GM12878 (cell line): ENCODE data around the gene HIC1. TPM values are rescaled to one million over a fixed set of nuclear protein-coding genes. Genes with fewer than 3 reads are reported as not detected.

Experiments used
- ATAC-seq: fragments of 200-7000 bp; cut with Tn5 transposase; 3 replicates; pipeline ENCODE4 v1.9.1; 2020; ENCODE audit warnings: mild to moderate bottlenecking, moderate library complexity
- BruUV-seq: library from RNA; stranded (reverse); fragments of 400-500 nt; replicated peaks from 2 replicates; lab custom pipeline; 2021; lab: Mats Ljungman, UMichigan
- CTCF ChIA-PET: fragments of 300-600 bp; sonication (Branson Sonifier 250); formaldehyde crosslinking; extraction: SDS; loops from one replicate; lab custom pipeline; 2021; ENCODE audit warnings: inconsistent platforms; lab: Yijun Ruan, JAX
- POLR2A ChIA-PET: fragments of 350-600 bp; formaldehyde crosslinking; extraction: SDS; loops from one replicate; lab custom pipeline; 2021; ENCODE audit warnings: inconsistent platforms; lab: Charles Lee
- RAD21 ChIA-PET: fragments of 300-600 bp; sonication (Branson Sonifier 250); formaldehyde crosslinking; loops from one replicate; lab custom pipeline; 2023; ENCODE audit warnings: antibody characterized with exemption; ENCODE audit not compliant: unreplicated experiment; lab: Charles Lee
- SMC1A ChIA-PET: fragments of 300-600 bp; sonication (Branson Sonifier 250); formaldehyde crosslinking; loops from one replicate; lab custom pipeline; 2023; ENCODE audit not compliant: unreplicated experiment, uncharacterized antibody; lab: Charles Lee
- DNase-seq: peaks from one replicate; pipeline ENCODE4 v3.0.0-alpha.2; 2011; ENCODE audit warnings: low read depth, low spot score
- FAIRE-seq: peaks from 3 replicates; lab custom pipeline; 2011; peaks lifted over from hg19 to GRCh38; lab: Jason Lieb, UNC
- H2AFZ ChIP-seq: 2 replicates; pipeline ENCODE4 v1.6.0; 2011; ENCODE audit warnings: low read depth, low read length, control low read depth; ENCODE audit not compliant: control insufficient read depth
- H3K27ac ChIP-seq: 2 replicates; pipeline ENCODE4 v1.5.1; 2011; ENCODE audit warnings: control low read depth; ENCODE audit not compliant: control insufficient read depth, insufficient read depth
- H3K27me3 ChIP-seq, 2 experiments: replicated peaks in 1 of 2; 2 replicates each; pipeline versions ENCODE4 v1.6.0 to v1.6.1; 2011; ENCODE audit warnings: low read length in 1 of 2; ENCODE audit not compliant: control insufficient read depth in 2 of 2, insufficient read depth in 2 of 2
- H3K36me3 ChIP-seq, 2 experiments: 2 replicates each; pipeline ENCODE4 v1.5.1; 2011; ENCODE audit warnings: low read length in 1 of 2; ENCODE audit not compliant: control insufficient read depth in 2 of 2, insufficient read depth in 2 of 2
- H3K4me1 ChIP-seq: 2 replicates; pipeline ENCODE4 v1.6.1; 2011; ENCODE audit warnings: mild to moderate bottlenecking, low read length, moderate library complexity, mixed read lengths; ENCODE audit not compliant: control insufficient read depth, insufficient read depth
- H3K4me2 ChIP-seq: 2 replicates; pipeline ENCODE4 v1.6.0; 2011; ENCODE audit warnings: control low read depth; ENCODE audit not compliant: control insufficient read depth, insufficient read depth
- H3K4me3 ChIP-seq: fragments of 200-600 bp; sonication (generic); 2 replicates; pipeline ENCODE4 v1.5.1; 2016
- H3K79me2 ChIP-seq: 2 replicates; pipeline ENCODE4 v1.6.0; 2011; ENCODE audit warnings: low read length; ENCODE audit not compliant: control insufficient read depth, insufficient read depth
- H3K9ac ChIP-seq: 2 replicates; pipeline ENCODE4 v1.8.0; 2011; ENCODE audit warnings: low read length, control low read depth, mixed read lengths; ENCODE audit not compliant: control insufficient read depth, insufficient read depth
- H3K9me3 ChIP-seq: replicated peaks from 3 replicates; pipeline ENCODE4 v1.5.1; 2011; ENCODE audit warnings: mild to moderate bottlenecking, low read length; ENCODE audit not compliant: control insufficient read depth, insufficient read depth
- H4K20me1 ChIP-seq: 2 replicates; pipeline ENCODE4 v1.6.0; 2011; ENCODE audit not compliant: control insufficient read depth, insufficient read depth
- BACH1 ChIP-seq: fragments of 450-650 bp; IDR thresholded peaks from 2 replicates; pipeline ENCODE4 v1.6.1; 2017; ENCODE audit warnings: mild to moderate bottlenecking, borderline replicate concordance
- CBFB ChIP-seq: IDR thresholded peaks from 2 replicates; pipeline ENCODE4 v1.6.1; 2016; ENCODE audit warnings: antibody characterized with exemption, low read depth
- ESRRA ChIP-seq: IDR thresholded peaks from 2 replicates; pipeline ENCODE4 v1.6.1; 2012; ENCODE audit warnings: mild to moderate bottlenecking, low read length, improper control_type of control experiment
- ETV6 ChIP-seq, 2 experiments: fragments of 450-650 bp in 1 of 2; IDR thresholded peaks in 1 of 2; conservative IDR thresholded peaks in 1 of 2; 2 replicates each; pipeline ENCODE4 v1.6.1; 2014; ENCODE audit warnings: antibody characterized with exemption in 1 of 2, borderline replicate concordance in 1 of 2, low read depth in 1 of 2, mild to moderate bottlenecking in 1 of 2, moderate library complexity in 1 of 2
- HDGF ChIP-seq: fragments of 450-650 bp; IDR thresholded peaks from 2 replicates; pipeline ENCODE4 v1.6.1; 2016; ENCODE audit warnings: antibody characterized with exemption
- IKZF1 ChIP-seq: fragments of 450-650 bp; conservative IDR thresholded peaks from 2 replicates; pipeline ENCODE4 v1.6.1; 2017; ENCODE audit warnings: antibody characterized with exemption, mild to moderate bottlenecking
- KLF5 ChIP-seq: fragments of 450-650 bp; IDR thresholded peaks from 2 replicates; pipeline ENCODE4 v1.6.1; 2014; ENCODE audit warnings: mild to moderate bottlenecking; ENCODE audit not compliant: partially characterized antibody
- POLR2AphosphoS2 ChIP-seq: IDR thresholded peaks from 2 replicates; pipeline ENCODE4 v1.6.1; 2011; ENCODE audit warnings: low read depth, mild to moderate bottlenecking, low read length, improper control_type of control experiment, moderate library complexity
- POLR2AphosphoS5 ChIP-seq: IDR thresholded peaks from 2 replicates; pipeline ENCODE4 v1.6.1; 2011; ENCODE audit warnings: mild to moderate bottlenecking, low read length, inconsistent platforms
- POU2F2 ChIP-seq: IDR thresholded peaks from 3 replicates; pipeline ENCODE4 v1.6.1; 2011; ENCODE audit warnings: low read depth, mild to moderate bottlenecking, low read length, borderline replicate concordance
- SMAD5 ChIP-seq: IDR thresholded peaks from 2 replicates; pipeline ENCODE4 v1.6.1; 2016; ENCODE audit warnings: antibody characterized with exemption, low read depth
- SMC3 ChIP-seq: IDR thresholded peaks from 2 replicates; pipeline ENCODE4 v1.6.1; 2011; ENCODE audit warnings: low read length, improper control_type of control experiment, borderline replicate concordance
- TCF3 ChIP-seq: IDR thresholded peaks from 2 replicates; pipeline ENCODE4 v1.6.1; 2012; ENCODE audit warnings: low read depth, mild to moderate bottlenecking, low read length, borderline replicate concordance; ENCODE audit not compliant: insufficient read depth
- WGBS: methylation state at CpG from one replicate; pipeline ENCODE4 v1.1.6; 2016; ENCODE audit warnings: low lambda C conversion rate; ENCODE audit not compliant: insufficient replicate concordance, insufficient coverage; ENCODE audit errors: missing lambda C conversion rate; 5-methylcytosine and 5-hydroxymethylcytosine counted together
- in situ Hi-C: fragments of 300-500 bp; cut with MboI; formaldehyde crosslinking; loops from 9 replicates; pipeline ENCODE4 v1.14.3; 2018; ENCODE audit warnings: mixed read lengths
- intact Hi-C: fragments of 100-400 bp; cut with micrococcal nuclease; formaldehyde crosslinking; loops from one replicate; pipeline ENCODE4 v1.14.2; 2022; ENCODE audit not compliant: unreplicated experiment
- polyA plus RNA-seq, 11 experiments: library from polyadenylated mRNA; depleted of rRNA in 4 of 11; unstranded in 6 of 11; stranded (reverse) in 5 of 11; fragments of >200 nt; fragmentation: Nextera tagmentation in 4 of 11; fragmentation: Illumina TruSeq in 1 of 11; extraction: Ambion mirVana in 4 of 11; extraction: Trizol in 1 of 11; gene quantifications; 1 replicate in 1 of 11; 2 replicates in 10 of 11; pipeline versions ENCODE4 v1.2.1 to v1.2.3, GENCODE V29; 2011 to 2016; ENCODE audit warnings: inconsistent platforms in 2 of 11, missing spikeins in 2 of 11, low read depth in 1 of 11
- total RNA-seq, 4 experiments: library from RNA; depleted of rRNA in 3 of 4; stranded (reverse); fragments of >200 nt in 3 of 4; fragmentation: Illumina TruSeq in 1 of 4; extraction: Trizol in 1 of 4; gene quantifications; 2 replicates each; pipeline versions ENCODE4 v1.2.1 to v1.2.3, GENCODE V29; 2013 to 2021
- TF ChIP-seq, protein P1 (sequence below): IDR thresholded peaks from 2 replicates; pipeline ENCODE4 v1.6.1; 2011; ENCODE audit warnings: borderline replicate concordance, low read depth, mild to moderate bottlenecking, moderate library complexity, low read length; ENCODE audit not compliant: insufficient read depth, poor library complexity, severe bottlenecking

The HIC1 gene
- total and polyA plus RNA-seq, 10 of the 15 experiments (the other 5 are each of a cell fraction or from before 2014, with no cell fraction given), result 0.11 to 61.1 (median 4.9) TPM

DNA sequence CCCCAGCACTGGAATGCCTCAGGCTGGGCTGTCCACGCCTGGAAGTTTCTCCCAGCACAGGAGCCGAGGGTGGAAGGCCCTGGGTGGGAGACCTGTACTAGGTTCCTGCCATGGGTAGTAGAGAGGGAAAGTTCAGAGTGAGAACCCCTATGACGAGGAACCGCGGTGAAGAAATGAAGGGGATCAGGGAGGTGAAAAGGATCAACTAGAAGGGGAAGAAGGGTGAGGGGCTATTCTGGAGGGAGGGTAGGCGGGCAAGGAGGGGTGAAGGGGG lies 5.4 kb downstream of the HIC1 start (continued):
- TF ChIP-seq KLF5, result no peak
- no peak for TF ChIP-seq ESRRA

DNA sequence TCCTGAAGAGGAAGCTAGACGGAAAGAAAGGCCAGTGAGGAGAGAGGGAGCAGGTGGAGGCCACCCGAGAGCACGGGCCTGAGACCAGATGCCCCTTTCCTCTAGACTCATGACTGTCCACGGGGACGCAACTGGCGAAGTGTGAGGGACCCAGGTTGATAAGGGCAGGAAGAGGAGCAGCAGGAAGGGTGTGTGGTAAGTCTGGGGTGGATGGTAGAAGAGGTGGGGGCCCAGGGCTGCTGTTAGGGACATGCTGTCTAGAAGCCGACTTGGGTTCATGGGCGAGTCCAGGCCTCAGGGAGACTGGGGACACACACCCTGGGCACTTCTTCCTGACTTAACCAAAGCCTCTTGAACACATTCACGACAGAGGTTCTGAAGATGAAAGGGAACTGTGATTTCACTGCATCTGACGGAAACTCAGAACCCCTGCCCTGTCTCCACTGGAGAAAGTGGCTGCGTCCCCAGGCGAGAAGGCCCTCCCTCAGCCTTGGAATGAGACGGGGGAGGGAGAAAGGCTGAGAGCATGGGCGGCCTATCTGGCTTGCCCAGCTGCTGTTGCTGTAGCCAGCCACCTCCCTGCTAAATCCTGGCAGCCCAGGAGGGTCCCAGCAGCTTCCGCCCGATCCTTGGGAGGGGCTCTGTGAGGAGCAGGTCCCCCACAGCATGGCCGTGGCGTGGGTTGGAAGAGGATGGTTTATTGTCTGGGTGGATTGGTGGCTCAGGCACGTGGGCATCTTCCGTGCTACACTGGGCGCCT lies 6.0 kb downstream of the HIC1 start:
- no peak for FAIRE-seq
- SMC1A ChIA-PET, result interaction anchor here (1.4 to 8.6 kb wide), 4 partner anchors 9 to 184 kb away, joined by 3 to 141 read pairs (median 21); no protein-coding TSS in a partner anchor
- 92% methylated on average over 19 of the region's 21 CpGs for WGBS
- Histone ChIP-seq H3K9ac (no peak overlapping the region), H3K27me3 (no peaks in the 10 kb centered on the region), H3K9me3 (no peaks in the 10 kb centered on the region; the same call in 2 of the 3 replicates), H3K27ac (no peak overlapping the region), H3K4me2 (no peak overlapping the region), H3K4me3 (no peak overlapping the region), H3K79me2 (peaks cover 44% of the 10 kb centered on the region), H4K20me1 (no peaks in the 10 kb centered on the region), H2AFZ (no peak overlapping the region), H3K36me3 (peaks cover 20 to 27% of the 10 kb centered on the region in 2 experiments), H3K4me1 (peaks cover 45% of the 10 kb centered on the region)
- RAD21 ChIA-PET, result interaction anchor here (1.1 to 8.4 kb wide), 3 partner anchors 9 to 184 kb away, joined by 5 to 271 read pairs (median 160); no protein-coding TSS in a partner anchor
- ATAC-seq, result no peak
- no TSS peak for BruUV-seq
- TF ChIP-seq HDGF (no peak), POU2F2 (peak; percentile 30; the same call in 2 of the 3 replicates), SMC3 (no peak), TCF3 (peak; percentile 26; the same call in 1 of the 2 replicates), IKZF1 (0 out of 2 replicates have a peak, but pooled peaks have one; percentile 8), BACH1 (0 out of 2 replicates have a peak, but pooled peaks have one; percentile 36), CBFB (0 out of 2 replicates have a peak, but pooled peaks have one; percentile 53), SMAD5 (peak; percentile 23), POLR2AphosphoS5 (peak; percentile 72), ETV6 (conservative IDR thresholded peaks at IDR 0.05 in 1 of 2, IDR thresholded peaks at IDR 0.05 in 1 of 2; ENCODE audit: borderline replicate concordance in 1 of 2, low read depth in 1 of 2) (no peak), POLR2AphosphoS2 (0 out of 2 replicates have a peak, but pooled peaks have one; percentile 47)
- TF ChIP-seq, protein P1, sequence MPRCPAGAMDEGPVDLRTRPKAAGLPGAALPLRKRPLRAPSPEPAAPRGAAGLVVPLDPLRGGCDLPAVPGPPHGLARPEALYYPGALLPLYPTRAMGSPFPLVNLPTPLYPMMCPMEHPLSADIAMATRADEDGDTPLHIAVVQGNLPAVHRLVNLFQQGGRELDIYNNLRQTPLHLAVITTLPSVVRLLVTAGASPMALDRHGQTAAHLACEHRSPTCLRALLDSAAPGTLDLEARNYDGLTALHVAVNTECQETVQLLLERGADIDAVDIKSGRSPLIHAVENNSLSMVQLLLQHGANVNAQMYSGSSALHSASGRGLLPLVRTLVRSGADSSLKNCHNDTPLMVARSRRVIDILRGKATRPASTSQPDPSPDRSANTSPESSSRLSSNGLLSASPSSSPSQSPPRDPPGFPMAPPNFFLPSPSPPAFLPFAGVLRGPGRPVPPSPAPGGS, result peak; percentile 59
- intact Hi-C loops (no loop called here), in situ Hi-C loops (loop anchor here (10.0 kb wide), 1 partner anchor 184 kb away; no protein-coding TSS in a partner anchor)
- CTCF ChIA-PET, result interaction anchor here (1.9 to 8.4 kb wide), 4 partner anchors 22 to 187 kb away, joined by 5 to 265 read pairs (median 66); no protein-coding TSS in a partner anchor
- POLR2A ChIA-PET, result interaction anchor here (1.7 kb wide), 1 partner anchor 180 kb away, joined by 4 read pairs; no protein-coding TSS in a partner anchor
- no peak for DNase-seq
